HepG2 (cell line): ENCODE results near the gene TATDN2. TPM values are rescaled to one million over a fixed set of nuclear protein-coding genes. Genes with fewer than 3 reads are reported as not detected.

Experiments used
- ATAC-seq: fragments of 200-7000 bp; cut with Tn5 transposase; 3 replicates; pipeline ENCODE4 v1.9.1; 2020; ENCODE audit warnings: mild to moderate bottlenecking, moderate library complexity
- BruUV-seq: library from RNA; stranded (reverse); fragments of 400-500 nt; replicated peaks from 2 replicates; lab custom pipeline; 2021; lab: Mats Ljungman, UMichigan
- CTCF ChIA-PET: fragments of 300-600 bp; formaldehyde crosslinking; extraction: SDS; loops from one replicate; lab custom pipeline; 2021; ENCODE audit warnings: low total read pairs, inconsistent platforms, low intra/inter-chr PET ratio; lab: Yijun Ruan, JAX
- POLR2A ChIA-PET: fragments of 350-600 bp; sonication (Branson Sonifier 250); formaldehyde crosslinking; loops from one replicate; lab custom pipeline; 2020; ENCODE audit warnings: antibody characterized with exemption, inconsistent platforms; lab: Yijun Ruan, JAX
- DNase-seq: peaks from one replicate; pipeline ENCODE4 v3.0.0-alpha.2; 2015; ENCODE audit warnings: low spot score
- FAIRE-seq: peaks from 3 replicates; lab custom pipeline; 2011; peaks lifted over from hg19 to GRCh38; lab: Jason Lieb, UNC
- H2AFZ ChIP-seq: one replicate; pipeline ENCODE4 v1.6.1; 2011; ENCODE audit warnings: low read length, inconsistent platforms
- H3K27ac ChIP-seq: fragments of 300-600 bp; 3 replicates; pipeline ENCODE4 v1.8.0; 2011; ENCODE audit warnings: mixed run types, mild to moderate bottlenecking, mixed read lengths, low read length, inconsistent platforms; ENCODE audit not compliant: insufficient read depth; ENCODE audit errors: extremely low read length
- H3K27me3 ChIP-seq, 2 experiments: fragments of 200-600 bp in 1 of 2; 2 replicates in 1 of 2; 3 replicates in 1 of 2; pipeline versions ENCODE4 v1.6.0 to v1.8.0; 2011; ENCODE audit warnings: low read length in 2 of 2, mild to moderate bottlenecking in 2 of 2, moderate library complexity in 2 of 2, inconsistent platforms in 1 of 2; ENCODE audit not compliant: insufficient read depth in 2 of 2, control insufficient read depth in 1 of 2
- H3K36me3 ChIP-seq, 2 experiments: fragments of 200-600 bp in 1 of 2; replicated peaks in 1 of 2; 2 replicates in 1 of 2; 3 replicates in 1 of 2; pipeline versions ENCODE4 v1.5.1 to v1.8.0; 2011; ENCODE audit warnings: low read length in 2 of 2, inconsistent platforms in 1 of 2; ENCODE audit not compliant: insufficient read depth in 2 of 2, control insufficient read depth in 1 of 2
- H3K4me1 ChIP-seq: 2 replicates; pipeline ENCODE4 v1.5.1; 2012; ENCODE audit warnings: low read length, inconsistent platforms; ENCODE audit not compliant: insufficient read depth
- H3K4me2 ChIP-seq: 2 replicates; pipeline ENCODE4 v1.6.0; 2011; ENCODE audit warnings: low read depth, low read length, inconsistent platforms
- H3K4me3 ChIP-seq, 3 experiments: fragments of 200-600 bp in 1 of 3; sonication (generic), shearing (Covaris generic) in 1 of 3; replicated peaks in 1 of 3; 2 replicates each; pipeline ENCODE4 v1.5.1; 2011 to 2016; ENCODE audit warnings: low read length in 3 of 3, inconsistent platforms in 2 of 3, low read depth in 2 of 3, mild to moderate bottlenecking in 2 of 3, control low read depth in 1 of 3, mixed read lengths in 1 of 3; ENCODE audit not compliant: insufficient read depth in 1 of 3
- H3K79me2 ChIP-seq: one replicate; pipeline ENCODE4 v1.6.1; 2011; ENCODE audit warnings: low read length, inconsistent platforms; ENCODE audit not compliant: insufficient read depth
- H3K9ac ChIP-seq: 2 replicates; pipeline ENCODE4 v1.6.0; 2011; ENCODE audit warnings: mild to moderate bottlenecking, low read depth, low read length, inconsistent platforms; ENCODE audit not compliant: insufficient read depth
- H3K9me3 ChIP-seq: 2 replicates; pipeline ENCODE4 v1.5.1; 2012; ENCODE audit warnings: mild to moderate bottlenecking, low read length
- H4K20me1 ChIP-seq: 2 replicates; pipeline ENCODE4 v1.6.0; 2011; ENCODE audit warnings: inconsistent platforms, mild to moderate bottlenecking, low read length, moderate library complexity; ENCODE audit not compliant: insufficient read depth
- BCL3 ChIP-seq: sonication (generic); formaldehyde crosslinking; IDR thresholded peaks from 2 replicates; pipeline ENCODE4 v1.5.1; 2020; ENCODE audit warnings: mild to moderate bottlenecking, missing genetic modification reagents, moderate library complexity
- ELF3 ChIP-seq: IDR thresholded peaks from 2 replicates; pipeline ENCODE4 v1.6.1; 2016; ENCODE audit warnings: missing genetic modification reagents, missing compliant biosample characterization
- RBM22 ChIP-seq: fragments of 200-400 bp; formaldehyde crosslinking; optimal IDR thresholded peaks from 2 replicates; pipeline ENCODE3; 2017; ENCODE audit warnings: mild to moderate bottlenecking, low read length, moderate library complexity
- SOX5 ChIP-seq: IDR thresholded peaks from 2 replicates; pipeline ENCODE4 v1.6.1; 2016; ENCODE audit warnings: borderline replicate concordance
- ZNF30 ChIP-seq: sonication (generic); formaldehyde crosslinking; IDR thresholded peaks from 2 replicates; pipeline ENCODE4 v1.5.0; 2020; ENCODE audit warnings: mild to moderate bottlenecking, missing genetic modification reagents
- ZNF362 ChIP-seq: sonication (generic); formaldehyde crosslinking; IDR thresholded peaks from 2 replicates; pipeline ENCODE4 v1.4.0; 2020; ENCODE audit warnings: missing genetic modification reagents, mild to moderate bottlenecking, borderline replicate concordance
- ZNF556 ChIP-seq: sonication (generic); formaldehyde crosslinking; IDR thresholded peaks from 2 replicates; pipeline ENCODE4 v1.4.0; 2020; ENCODE audit warnings: mild to moderate bottlenecking, missing genetic modification reagents, borderline replicate concordance
- ZNF841 ChIP-seq: sonication (generic); formaldehyde crosslinking; IDR thresholded peaks from 2 replicates; pipeline ENCODE4 v1.8.1; 2023; ENCODE audit warnings: missing genetic modification reagents, borderline replicate concordance
- whole genome bisulfite sequencing: methylation state at CpG from one replicate; pipeline ENCODE4 v1.1.6; 2017; ENCODE audit warnings: low lambda C conversion rate; 5-methylcytosine and 5-hydroxymethylcytosine counted together
- in situ Hi-C: cut with HindIII; loops from 2 replicates; pipeline ENCODE4 v1.10.0; 2017; ENCODE audit warnings: low pct_unique_long_range_greater_than_20kb; ENCODE audit not compliant: extremely low pct_ligation_motif_present
- intact Hi-C: fragments of 100-400 bp; cut with micrococcal nuclease; formaldehyde crosslinking; loops from one replicate; pipeline ENCODE4 v1.10.0; 2022; ENCODE audit not compliant: unreplicated experiment
- polyA plus RNA-seq, 8 experiments: library from polyadenylated mRNA; depleted of rRNA in 3 of 8; stranded (reverse) in 7 of 8; unstranded in 1 of 8; fragments of >200 nt; fragmentation: Illumina TruSeq in 4 of 8; extraction: Trizol in 4 of 8; gene quantifications; 2 replicates each; pipeline versions ENCODE4 v1.2.1 to v1.2.3, GENCODE V29; 2011 to 2016; ENCODE audit warnings: low read depth in 4 of 8, missing spikeins in 1 of 8, mixed read lengths in 1 of 8; ENCODE audit not compliant: insufficient read depth in 1 of 8
- total RNA-seq, 5 experiments: library from RNA; depleted of rRNA; stranded (reverse); fragments of >200 nt; fragmentation: Illumina TruSeq; extraction: Trizol; gene quantifications; 2 replicates each; pipeline ENCODE4 v1.2.3, GENCODE V29; 2016; ENCODE audit warnings: low read depth in 1 of 5
- TF ChIP-seq, protein P1 (sequence below): sonication (generic); formaldehyde crosslinking; conservative IDR thresholded peaks from 2 replicates; pipeline ENCODE4 v1.4.0; 2020; ENCODE audit warnings: mild to moderate bottlenecking, missing genetic modification reagents, moderate library complexity
- TF ChIP-seq, protein P2 (sequence below): sonication (generic); formaldehyde crosslinking; IDR thresholded peaks from 2 replicates; pipeline ENCODE4 v1.9.0; 2021; ENCODE audit warnings: missing genetic modification reagents, borderline replicate concordance

The TATDN2 gene
- total and polyA plus RNA-seq, 2 of the 13 experiments (the other 11 are each of a cell fraction or from before 2014, with no cell fraction given), result 12.1 to 21.9 TPM

DNA sequence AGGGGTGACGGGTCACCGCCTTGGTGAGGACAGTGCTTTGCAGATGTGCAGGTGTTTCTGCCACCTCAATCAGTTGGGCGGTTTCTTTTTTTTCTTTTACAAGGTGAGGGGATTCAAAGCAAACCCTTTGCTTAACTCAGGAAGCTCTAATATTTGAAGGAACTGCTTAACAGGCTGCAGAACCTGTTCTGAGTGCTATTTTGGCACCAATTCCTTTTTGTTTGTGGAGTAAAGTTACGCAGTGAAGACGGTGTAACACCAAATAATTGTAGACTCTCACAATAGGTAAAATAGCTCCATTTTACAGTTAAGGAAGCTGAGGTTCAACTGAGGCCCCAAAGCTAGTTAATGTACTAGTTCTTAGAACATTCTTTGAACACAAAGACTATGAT, 37.9 kb downstream of the TATDN2 start:
- in situ Hi-C loops, result no loop called here
- BruUV-seq, result no TSS peak
- no peaks in the 10 kb centered on the region for H3K9me3 ChIP-seq
- H3K4me1 ChIP-seq, result peaks cover 4% of the 10 kb centered on the region
- TF ChIP-seq ZNF30 (CRISPR knock-in tag) (no peak), ZNF362 (CRISPR knock-in tag) (no peak), RBM22 (no peak), BCL3 (CRISPR knock-in tag) (no peak), SOX5 (CRISPR knock-in tag) (no peak), ELF3 (CRISPR knock-in tag) (no peak), ZNF841 (CRISPR knock-in tag) (no peak), ZNF556 (CRISPR knock-in tag) (no peak)
- TF ChIP-seq, protein P1, sequence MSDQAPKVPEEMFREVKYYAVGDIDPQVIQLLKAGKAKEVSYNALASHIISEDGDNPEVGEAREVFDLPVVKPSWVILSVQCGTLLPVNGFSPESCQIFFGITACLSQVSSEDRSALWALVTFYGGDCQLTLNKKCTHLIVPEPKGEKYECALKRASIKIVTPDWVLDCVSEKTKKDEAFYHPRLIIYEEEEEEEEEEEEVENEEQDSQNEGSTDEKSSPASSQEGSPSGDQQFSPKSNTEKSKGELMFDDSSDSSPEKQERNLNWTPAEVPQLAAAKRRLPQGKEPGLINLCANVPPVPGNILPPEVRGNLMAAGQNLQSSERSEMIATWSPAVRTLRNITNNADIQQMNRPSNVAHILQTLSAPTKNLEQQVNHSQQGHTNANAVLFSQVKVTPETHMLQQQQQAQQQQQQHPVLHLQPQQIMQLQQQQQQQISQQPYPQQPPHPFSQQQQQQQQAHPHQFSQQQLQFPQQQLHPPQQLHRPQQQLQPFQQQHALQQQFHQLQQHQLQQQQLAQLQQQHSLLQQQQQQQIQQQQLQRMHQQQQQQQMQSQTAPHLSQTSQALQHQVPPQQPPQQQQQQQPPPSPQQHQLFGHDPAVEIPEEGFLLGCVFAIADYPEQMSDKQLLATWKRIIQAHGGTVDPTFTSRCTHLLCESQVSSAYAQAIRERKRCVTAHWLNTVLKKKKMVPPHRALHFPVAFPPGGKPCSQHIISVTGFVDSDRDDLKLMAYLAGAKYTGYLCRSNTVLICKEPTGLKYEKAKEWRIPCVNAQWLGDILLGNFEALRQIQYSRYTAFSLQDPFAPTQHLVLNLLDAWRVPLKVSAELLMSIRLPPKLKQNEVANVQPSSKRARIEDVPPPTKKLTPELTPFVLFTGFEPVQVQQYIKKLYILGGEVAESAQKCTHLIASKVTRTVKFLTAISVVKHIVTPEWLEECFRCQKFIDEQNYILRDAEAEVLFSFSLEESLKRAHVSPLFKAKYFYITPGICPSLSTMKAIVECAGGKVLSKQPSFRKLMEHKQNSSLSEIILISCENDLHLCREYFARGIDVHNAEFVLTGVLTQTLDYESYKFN (CRISPR knock-in tag), result no peak
- TF ChIP-seq, protein P2, sequence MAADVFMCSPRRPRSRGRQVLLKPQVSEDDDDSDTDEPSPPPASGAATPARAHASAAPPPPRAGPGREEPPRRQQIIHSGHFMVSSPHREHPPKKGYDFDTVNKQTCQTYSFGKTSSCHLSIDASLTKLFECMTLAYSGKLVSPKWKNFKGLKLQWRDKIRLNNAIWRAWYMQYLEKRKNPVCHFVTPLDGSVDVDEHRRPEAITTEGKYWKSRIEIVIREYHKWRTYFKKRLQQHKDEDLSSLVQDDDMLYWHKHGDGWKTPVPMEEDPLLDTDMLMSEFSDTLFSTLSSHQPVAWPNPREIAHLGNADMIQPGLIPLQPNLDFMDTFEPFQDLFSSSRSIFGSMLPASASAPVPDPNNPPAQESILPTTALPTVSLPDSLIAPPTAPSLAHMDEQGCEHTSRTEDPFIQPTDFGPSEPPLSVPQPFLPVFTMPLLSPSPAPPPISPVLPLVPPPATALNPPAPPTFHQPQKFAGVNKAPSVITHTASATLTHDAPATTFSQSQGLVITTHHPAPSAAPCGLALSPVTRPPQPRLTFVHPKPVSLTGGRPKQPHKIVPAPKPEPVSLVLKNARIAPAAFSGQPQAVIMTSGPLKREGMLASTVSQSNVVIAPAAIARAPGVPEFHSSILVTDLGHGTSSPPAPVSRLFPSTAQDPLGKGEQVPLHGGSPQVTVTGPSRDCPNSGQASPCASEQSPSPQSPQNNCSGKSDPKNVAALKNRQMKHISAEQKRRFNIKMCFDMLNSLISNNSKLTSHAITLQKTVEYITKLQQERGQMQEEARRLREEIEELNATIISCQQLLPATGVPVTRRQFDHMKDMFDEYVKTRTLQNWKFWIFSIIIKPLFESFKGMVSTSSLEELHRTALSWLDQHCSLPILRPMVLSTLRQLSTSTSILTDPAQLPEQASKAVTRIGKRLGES (CRISPR knock-in tag), result no peak
- WGBS, result 98% methylated on average over 5 of the region's 5 CpGs
- CTCF ChIA-PET, result no interaction called here
- ATAC-seq, result no peak
- no peaks in the 10 kb centered on the region for H3K27me3 ChIP-seq
- H3K79me2 ChIP-seq, result no peaks in the 10 kb centered on the region
- no peak for DNase-seq
- FAIRE-seq, result no peak
- H2AFZ ChIP-seq, result no peak overlapping the region
- peaks cover 15 to 36% of the 10 kb centered on the region in 2 experiments; a peak in 4 of 5 replicates for H3K36me3 ChIP-seq
- POLR2A ChIA-PET, result interaction anchor here (1.1 to 2.2 kb wide), 2 partner anchors 36 to 38 kb away, joined by 4 to 6 read pairs; partner anchors contain the start of gene TATDN2
- no peak overlapping the region for H3K27ac ChIP-seq
- no peaks in the 10 kb centered on the region for H4K20me1 ChIP-seq
- H3K4me2 ChIP-seq, result no peak overlapping the region
- H3K4me3 ChIP-seq, result no peak overlapping the region
- H3K9ac ChIP-seq, result no peak overlapping the region
- intact Hi-C loops, result no loop called here
